Stimulated activated CD4-positive, alpha-beta T cell treated with anti-CD3 and anti-CD28 coated beads, Interleukin-4, amount 100 ng/mL, for 1 hour (primary cell): ENCODE measurements around the gene UMODL1.

Experiments
- DNase-seq: peaks from one replicate; pipeline ENCODE4 v3.0.0-alpha.2; 2020

Gene UMODL1

GRCh38 chr21:42137191-42137904 is 66.2 kb downstream of the UMODL1 start:
- DNase-seq: no peak

GRCh38 chr21:42140196-42140934 is 69.2 kb downstream of the UMODL1 start:
- no peak for DNase-seq

GRCh38 chr21:42141643-42142042 is 70.5 kb downstream of the UMODL1 start:
- no peak for DNase-seq

- no peak for DNase-seq
Observed at GRCh38 chr21:42142141-42142540, 71.0 kb downstream of the UMODL1 start.

GRCh38 chr21:42142627-42143026 is 71.5 kb downstream of the UMODL1 start:
- DNase-seq: no peak

- no peak for DNase-seq
Observed at GRCh38 chr21:42143111-42143510, 72.0 kb downstream of the UMODL1 start.

- DNase-seq: no peak
Observed at GRCh38 chr21:42144221-42144620, 73.1 kb downstream of the UMODL1 start.

GRCh38 chr21:42144679-42145568 is 73.8 kb downstream of the UMODL1 start:
- no peak for DNase-seq

GRCh38 chr21:42145569-42146272 is 74.6 kb downstream of the UMODL1 start:
- DNase-seq: peak; percentile 53

- no peak for DNase-seq
Observed at GRCh38 chr21:42146273-42146805, 75.2 kb downstream of the UMODL1 start.

- no peak for DNase-seq
Observed at GRCh38 chr21:42146821-42147220, 75.7 kb downstream of the UMODL1 start.

GRCh38 chr21:42147386-42148020 is 76.4 kb downstream of the UMODL1 start:
- DNase-seq: no peak

GRCh38 chr21:42148097-42148496 is 77.0 kb downstream of the UMODL1 start:
- DNase-seq: no peak

GRCh38 chr21:42148584-42148983 is 77.5 kb downstream of the UMODL1 start:
- no peak for DNase-seq

GRCh38 chr21:42149656-42150473 is 78.7 kb downstream of the UMODL1 start:
- DNase-seq: no peak

- DNase-seq: no peak
Observed at GRCh38 chr21:42150474-42151085, 79.5 kb downstream of the UMODL1 start.

GRCh38 chr21:42151148-42151947 is 80.2 kb downstream of the UMODL1 start:
- DNase-seq: no peak

- no peak for DNase-seq
Observed at GRCh38 chr21:42151948-42152220, 80.8 kb downstream of the UMODL1 start.

- no peak for DNase-seq
Observed at GRCh38 chr21:42153046-42153686, 82.0 kb downstream of the UMODL1 start.
